SK-N-SH treated with all-trans-retinoic acid at 6 μM for 48 hours (cell line): ENCODE measurements around the gene CACNA2D4.

Source experiments
- ATAC-seq: fragments of 200-7000 bp; cut with Tn5 transposase; 3 replicates; pipeline ENCODE4 v1.9.1; 2020; ENCODE audit warnings: mild to moderate bottlenecking, moderate library complexity
- BACH2 ChIP-seq: fragments of 250-450 bp; sonication (Bioruptor Pico); IDR thresholded peaks from 2 replicates; pipeline ENCODE4 v1.9.0; 2021; ENCODE audit warnings: mild to moderate bottlenecking, borderline replicate concordance
- CSDC2 ChIP-seq: fragments of 250-450 bp; sonication (Bioruptor Pico); IDR thresholded peaks from 2 replicates; pipeline ENCODE4 v1.5.0; 2020; ENCODE audit warnings: mild to moderate bottlenecking, moderate library complexity
- ESRRG ChIP-seq: fragments of 250-450 bp; sonication (Bioruptor Pico); IDR thresholded peaks from 2 replicates; pipeline ENCODE4 v1.6.1; 2021; ENCODE audit warnings: mild to moderate bottlenecking
- GLIS3 ChIP-seq: fragments of 250-450 bp; sonication (Bioruptor Pico); IDR thresholded peaks from 2 replicates; pipeline ENCODE4 v1.5.0; 2020; ENCODE audit warnings: mild to moderate bottlenecking, moderate library complexity
- ISL1 ChIP-seq: fragments of 250-450 bp; sonication (Bioruptor Pico); IDR thresholded peaks from 2 replicates; pipeline ENCODE4 v2.1.2; 2022; ENCODE audit warnings: mild to moderate bottlenecking, moderate library complexity
- PPARA ChIP-seq: fragments of 250-450 bp; sonication (Bioruptor Pico); IDR thresholded peaks from 2 replicates; pipeline ENCODE4 v1.5.0; 2020; ENCODE audit warnings: mild to moderate bottlenecking, borderline replicate concordance
- RARB ChIP-seq: fragments of 250-450 bp; sonication (Bioruptor Pico); IDR thresholded peaks from 2 replicates; pipeline ENCODE4 v1.8.0; 2021; ENCODE audit warnings: mild to moderate bottlenecking, moderate library complexity
- SNAI2 ChIP-seq: fragments of 250-450 bp; sonication (Bioruptor Pico); IDR thresholded peaks from 2 replicates; pipeline ENCODE4 v1.5.0; 2020; ENCODE audit warnings: mild to moderate bottlenecking, moderate library complexity
- TOX ChIP-seq: fragments of 250-450 bp; sonication (Bioruptor Pico); IDR thresholded peaks from 2 replicates; pipeline ENCODE4 v1.8.0; 2021; ENCODE audit warnings: mild to moderate bottlenecking, moderate library complexity, borderline replicate concordance
- ZFP3 ChIP-seq: fragments of 250-450 bp; sonication (Bioruptor Pico); IDR thresholded peaks from 2 replicates; pipeline ENCODE4 v1.5.0; 2020; ENCODE audit warnings: mild to moderate bottlenecking, moderate library complexity
- ZFP30 ChIP-seq: fragments of 450-650 bp; formaldehyde crosslinking; IDR thresholded peaks from 2 replicates; pipeline ENCODE4 v1.5.0; 2022; ENCODE audit warnings: mild to moderate bottlenecking, moderate library complexity
- ZNF565 ChIP-seq: fragments of 450-650 bp; formaldehyde crosslinking; conservative IDR thresholded peaks from 2 replicates; pipeline ENCODE4 v1.5.0; 2020; ENCODE audit warnings: low read depth, mild to moderate bottlenecking, moderate library complexity
- TF ChIP-seq, protein P1 (sequence below): fragments of 250-450 bp; sonication (Bioruptor Pico); IDR thresholded peaks from 2 replicates; pipeline ENCODE4 v1.8.0; 2020; ENCODE audit warnings: mild to moderate bottlenecking, moderate library complexity, borderline replicate concordance
- TF ChIP-seq, protein P2 (sequence below): fragments of 250-450 bp; sonication (Bioruptor Pico); IDR thresholded peaks from 2 replicates; pipeline ENCODE4 v1.5.1; 2020; ENCODE audit warnings: low read depth, mild to moderate bottlenecking, moderate library complexity
- TF ChIP-seq, protein P3 (sequence below): fragments of 250-450 bp; sonication (Bioruptor Pico); IDR thresholded peaks from 2 replicates; pipeline ENCODE4 v1.5.1; 2021; ENCODE audit warnings: mild to moderate bottlenecking, moderate library complexity
- TF ChIP-seq, protein P4 (sequence below): fragments of 250-450 bp; sonication (Bioruptor Pico); IDR thresholded peaks from 2 replicates; pipeline ENCODE4 v1.8.0; 2021; ENCODE audit warnings: low read depth, mild to moderate bottlenecking, moderate library complexity, borderline replicate concordance
- TF ChIP-seq, protein P5 (sequence below): fragments of 250-450 bp; sonication (Bioruptor Pico); IDR thresholded peaks from 2 replicates; pipeline ENCODE4 v1.5.0; 2020; ENCODE audit warnings: mild to moderate bottlenecking, moderate library complexity

CACNA2D4 gene

DNA sequence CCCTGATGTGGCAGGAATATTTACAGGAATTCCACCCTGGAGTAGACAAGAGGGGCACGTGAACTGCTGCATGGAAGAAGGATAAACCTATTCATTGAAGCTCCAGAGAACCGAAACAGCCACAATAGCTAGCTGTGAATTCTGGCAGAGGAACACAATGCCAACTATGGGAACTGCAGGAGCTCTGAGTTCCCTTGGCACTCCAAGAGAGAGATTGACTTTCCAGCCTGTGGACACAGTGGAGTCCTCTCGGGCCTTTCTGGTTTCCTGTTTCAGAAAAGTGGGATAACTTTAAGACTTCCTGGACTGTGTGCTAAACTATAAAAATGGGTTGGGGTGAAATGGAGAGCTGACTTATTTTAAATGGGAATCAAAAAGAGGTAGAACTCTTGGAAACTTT, 11.9 kb downstream of the CACNA2D4 start:
- no peak for ATAC-seq
- TF ChIP-seq CSDC2 (no peak), ZFP3 (CRISPR knock-in tag) (no peak), TOX (no peak), SNAI2 (CRISPR knock-in tag) (no peak), ESRRG (CRISPR knock-in tag) (no peak), ZNF565 (no peak), GLIS3 (no peak)
- TF ChIP-seq, protein P1, sequence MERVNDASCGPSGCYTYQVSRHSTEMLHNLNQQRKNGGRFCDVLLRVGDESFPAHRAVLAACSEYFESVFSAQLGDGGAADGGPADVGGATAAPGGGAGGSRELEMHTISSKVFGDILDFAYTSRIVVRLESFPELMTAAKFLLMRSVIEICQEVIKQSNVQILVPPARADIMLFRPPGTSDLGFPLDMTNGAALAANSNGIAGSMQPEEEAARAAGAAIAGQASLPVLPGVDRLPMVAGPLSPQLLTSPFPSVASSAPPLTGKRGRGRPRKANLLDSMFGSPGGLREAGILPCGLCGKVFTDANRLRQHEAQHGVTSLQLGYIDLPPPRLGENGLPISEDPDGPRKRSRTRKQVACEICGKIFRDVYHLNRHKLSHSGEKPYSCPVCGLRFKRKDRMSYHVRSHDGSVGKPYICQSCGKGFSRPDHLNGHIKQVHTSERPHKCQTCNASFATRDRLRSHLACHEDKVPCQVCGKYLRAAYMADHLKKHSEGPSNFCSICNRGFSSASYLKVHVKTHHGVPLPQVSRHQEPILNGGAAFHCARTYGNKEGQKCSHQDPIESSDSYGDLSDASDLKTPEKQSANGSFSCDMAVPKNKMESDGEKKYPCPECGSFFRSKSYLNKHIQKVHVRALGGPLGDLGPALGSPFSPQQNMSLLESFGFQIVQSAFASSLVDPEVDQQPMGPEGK (CRISPR knock-in tag), result no peak
- TF ChIP-seq, protein P2, sequence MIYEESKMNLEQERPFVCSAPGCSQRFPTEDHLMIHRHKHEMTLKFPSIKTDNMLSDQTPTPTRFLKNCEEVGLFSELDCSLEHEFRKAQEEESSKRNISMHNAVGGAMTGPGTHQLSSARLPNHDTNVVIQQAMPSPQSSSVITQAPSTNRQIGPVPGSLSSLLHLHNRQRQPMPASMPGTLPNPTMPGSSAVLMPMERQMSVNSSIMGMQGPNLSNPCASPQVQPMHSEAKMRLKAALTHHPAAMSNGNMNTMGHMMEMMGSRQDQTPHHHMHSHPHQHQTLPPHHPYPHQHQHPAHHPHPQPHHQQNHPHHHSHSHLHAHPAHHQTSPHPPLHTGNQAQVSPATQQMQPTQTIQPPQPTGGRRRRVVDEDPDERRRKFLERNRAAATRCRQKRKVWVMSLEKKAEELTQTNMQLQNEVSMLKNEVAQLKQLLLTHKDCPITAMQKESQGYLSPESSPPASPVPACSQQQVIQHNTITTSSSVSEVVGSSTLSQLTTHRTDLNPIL, result no peak
- TF ChIP-seq, protein P3, sequence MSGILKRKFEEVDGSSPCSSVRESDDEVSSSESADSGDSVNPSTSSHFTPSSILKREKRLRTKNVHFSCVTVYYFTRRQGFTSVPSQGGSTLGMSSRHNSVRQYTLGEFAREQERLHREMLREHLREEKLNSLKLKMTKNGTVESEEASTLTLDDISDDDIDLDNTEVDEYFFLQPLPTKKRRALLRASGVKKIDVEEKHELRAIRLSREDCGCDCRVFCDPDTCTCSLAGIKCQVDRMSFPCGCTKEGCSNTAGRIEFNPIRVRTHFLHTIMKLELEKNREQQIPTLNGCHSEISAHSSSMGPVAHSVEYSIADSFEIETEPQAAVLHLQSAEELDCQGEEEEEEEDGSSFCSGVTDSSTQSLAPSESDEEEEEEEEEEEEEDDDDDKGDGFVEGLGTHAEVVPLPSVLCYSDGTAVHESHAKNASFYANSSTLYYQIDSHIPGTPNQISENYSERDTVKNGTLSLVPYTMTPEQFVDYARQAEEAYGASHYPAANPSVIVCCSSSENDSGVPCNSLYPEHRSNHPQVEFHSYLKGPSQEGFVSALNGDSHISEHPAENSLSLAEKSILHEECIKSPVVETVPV (CRISPR knock-in tag), result no peak
- TF ChIP-seq, protein P4, sequence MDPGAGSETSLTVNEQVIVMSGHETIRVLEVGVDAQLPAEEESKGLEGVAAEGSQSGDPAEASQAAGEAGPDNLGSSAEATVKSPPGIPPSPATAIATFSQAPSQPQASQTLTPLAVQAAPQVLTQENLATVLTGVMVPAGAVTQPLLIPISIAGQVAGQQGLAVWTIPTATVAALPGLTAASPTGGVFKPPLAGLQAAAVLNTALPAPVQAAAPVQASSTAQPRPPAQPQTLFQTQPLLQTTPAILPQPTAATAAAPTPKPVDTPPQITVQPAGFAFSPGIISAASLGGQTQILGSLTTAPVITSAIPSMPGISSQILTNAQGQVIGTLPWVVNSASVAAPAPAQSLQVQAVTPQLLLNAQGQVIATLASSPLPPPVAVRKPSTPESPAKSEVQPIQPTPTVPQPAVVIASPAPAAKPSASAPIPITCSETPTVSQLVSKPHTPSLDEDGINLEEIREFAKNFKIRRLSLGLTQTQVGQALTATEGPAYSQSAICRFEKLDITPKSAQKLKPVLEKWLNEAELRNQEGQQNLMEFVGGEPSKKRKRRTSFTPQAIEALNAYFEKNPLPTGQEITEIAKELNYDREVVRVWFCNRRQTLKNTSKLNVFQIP (CRISPR knock-in tag), result no peak
- TF ChIP-seq, all 23 proteins: peak for 0

DNA sequence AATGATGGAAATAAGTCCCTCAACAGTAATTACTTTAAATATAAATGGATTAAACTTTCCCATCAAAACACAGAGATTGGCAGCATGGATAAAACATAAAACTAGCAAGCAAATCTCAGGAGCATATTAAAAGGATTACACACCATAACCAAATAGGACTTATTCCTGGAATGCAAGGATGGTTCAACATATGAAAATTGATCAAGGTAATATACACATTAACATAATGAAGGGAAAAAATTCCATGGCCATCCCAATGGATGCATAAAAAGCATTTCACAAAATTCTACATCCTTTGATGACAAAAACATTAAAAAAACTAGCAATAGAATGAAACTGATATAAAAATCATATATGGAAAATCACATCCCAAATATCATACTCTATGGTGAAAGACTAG, 13.6 kb downstream of the CACNA2D4 start:
- no peak for ATAC-seq

DNA sequence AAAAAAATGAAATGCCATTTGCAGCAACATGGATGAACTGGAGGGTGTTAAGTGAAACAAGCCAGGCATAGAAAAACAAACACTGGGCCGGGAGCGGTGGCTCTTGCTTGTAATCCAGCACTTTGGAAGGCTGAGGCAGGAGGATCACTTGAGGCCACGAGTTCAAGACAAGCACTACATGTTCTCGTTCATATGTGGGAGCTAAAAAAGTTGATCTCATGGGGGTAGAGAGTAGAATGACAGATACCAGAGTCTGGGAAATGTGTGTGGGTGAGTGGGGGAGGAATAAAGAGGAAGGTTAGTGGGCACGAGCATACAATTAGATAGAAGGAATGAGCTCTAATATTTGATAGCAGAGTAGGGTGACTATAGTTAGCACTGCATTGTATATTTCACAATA, 21.5 kb downstream of the CACNA2D4 start:
- TF ChIP-seq BACH2 (CRISPR knock-in tag), result no peak
- no peak for TF ChIP-seq ISL1 (CRISPR knock-in tag)
- no peak for TF ChIP-seq GLIS3
- no peak for TF ChIP-seq ESRRG (CRISPR knock-in tag)
- TF ChIP-seq ZFP30 (CRISPR knock-in tag), result no peak
- TF ChIP-seq TOX, result no peak
- TF ChIP-seq, protein P2, result no peak
- TF ChIP-seq, protein P5, sequence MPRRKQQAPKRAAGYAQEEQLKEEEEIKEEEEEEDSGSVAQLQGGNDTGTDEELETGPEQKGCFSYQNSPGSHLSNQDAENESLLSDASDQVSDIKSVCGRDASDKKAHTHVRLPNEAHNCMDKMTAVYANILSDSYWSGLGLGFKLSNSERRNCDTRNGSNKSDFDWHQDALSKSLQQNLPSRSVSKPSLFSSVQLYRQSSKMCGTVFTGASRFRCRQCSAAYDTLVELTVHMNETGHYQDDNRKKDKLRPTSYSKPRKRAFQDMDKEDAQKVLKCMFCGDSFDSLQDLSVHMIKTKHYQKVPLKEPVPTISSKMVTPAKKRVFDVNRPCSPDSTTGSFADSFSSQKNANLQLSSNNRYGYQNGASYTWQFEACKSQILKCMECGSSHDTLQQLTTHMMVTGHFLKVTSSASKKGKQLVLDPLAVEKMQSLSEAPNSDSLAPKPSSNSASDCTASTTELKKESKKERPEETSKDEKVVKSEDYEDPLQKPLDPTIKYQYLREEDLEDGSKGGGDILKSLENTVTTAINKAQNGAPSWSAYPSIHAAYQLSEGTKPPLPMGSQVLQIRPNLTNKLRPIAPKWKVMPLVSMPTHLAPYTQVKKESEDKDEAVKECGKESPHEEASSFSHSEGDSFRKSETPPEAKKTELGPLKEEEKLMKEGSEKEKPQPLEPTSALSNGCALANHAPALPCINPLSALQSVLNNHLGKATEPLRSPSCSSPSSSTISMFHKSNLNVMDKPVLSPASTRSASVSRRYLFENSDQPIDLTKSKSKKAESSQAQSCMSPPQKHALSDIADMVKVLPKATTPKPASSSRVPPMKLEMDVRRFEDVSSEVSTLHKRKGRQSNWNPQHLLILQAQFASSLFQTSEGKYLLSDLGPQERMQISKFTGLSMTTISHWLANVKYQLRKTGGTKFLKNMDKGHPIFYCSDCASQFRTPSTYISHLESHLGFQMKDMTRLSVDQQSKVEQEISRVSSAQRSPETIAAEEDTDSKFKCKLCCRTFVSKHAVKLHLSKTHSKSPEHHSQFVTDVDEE, result no peak
- no peak for ATAC-seq

More for the DNA sequence above, 13.6 kb downstream of the CACNA2D4 start:
- TF ChIP-seq, protein P3 (CRISPR knock-in tag), result no peak
- TF ChIP-seq PPARA, result no peak

DNA sequence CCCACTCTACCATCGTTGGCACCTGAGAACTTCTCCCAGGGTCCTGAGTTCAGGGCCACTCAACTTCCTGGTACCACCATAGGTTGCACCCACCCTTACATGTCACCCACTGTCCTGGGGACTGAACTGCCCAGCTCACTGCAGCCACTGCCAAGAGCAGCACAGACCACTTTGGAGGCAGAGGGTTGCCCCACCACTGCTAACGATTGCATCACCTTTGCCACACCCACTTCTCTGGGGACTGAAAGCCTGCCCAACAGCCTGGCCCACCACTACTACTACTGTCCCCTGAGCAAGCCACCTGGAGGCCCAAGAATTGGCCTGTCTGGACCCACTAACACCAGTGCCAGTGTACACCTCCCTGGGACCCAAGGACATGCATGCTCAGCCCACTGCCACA, 27.6 kb downstream of the CACNA2D4 start:
- no peak for ATAC-seq
- TF ChIP-seq, protein P4 (CRISPR knock-in tag), result no peak
- TF ChIP-seq ESRRG (CRISPR knock-in tag), result no peak
- TF ChIP-seq TOX, result no peak
- no peak for TF ChIP-seq RARB
- TF ChIP-seq, protein P5, result no peak
- TF ChIP-seq, protein P3 (CRISPR knock-in tag), result no peak
- no peak for TF ChIP-seq CSDC2
